Smooth muscle cell of the umbilical artery (primary cell): Measurements from ENCODE around the gene S100A7. TPM values are rescaled to one million over a fixed set of nuclear protein-coding genes. Genes with fewer than 3 reads are reported as not detected.

Source experiments
- total RNA-seq: library from RNA; depleted of rRNA; stranded (reverse); fragments of >200 nt; gene quantifications from 2 replicates; pipeline ENCODE4 v1.2.3, GENCODE V29; 2014

Gene S100A7
- not detected in 2 replicates for total RNA-seq

DNA sequence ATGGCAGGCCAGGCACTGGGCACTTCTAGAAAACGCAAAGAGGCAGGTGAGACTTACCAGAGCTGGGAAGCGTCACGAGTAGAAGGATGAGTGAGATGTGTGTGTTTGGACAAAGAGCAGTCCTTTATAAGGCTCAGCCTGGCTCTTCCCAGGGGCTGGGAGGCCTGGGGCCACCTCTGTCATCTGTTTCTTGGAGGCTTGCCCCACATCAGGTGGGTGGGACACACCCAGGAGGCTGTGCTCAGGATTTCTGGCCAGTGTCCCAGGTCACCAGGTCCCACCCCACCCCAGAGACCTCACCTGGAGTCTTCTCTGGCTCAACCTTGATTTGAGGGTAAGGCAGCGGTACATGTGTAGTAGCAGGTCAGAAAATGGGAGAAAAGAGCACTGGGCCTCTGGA lies at the start of gene S100A7:
TSS of gene S100A7 (minus strand) at position 101 of the 400 bp plus-strand sequence. CDS start 1,638 bp downstream, outside the sequence.

DNA sequence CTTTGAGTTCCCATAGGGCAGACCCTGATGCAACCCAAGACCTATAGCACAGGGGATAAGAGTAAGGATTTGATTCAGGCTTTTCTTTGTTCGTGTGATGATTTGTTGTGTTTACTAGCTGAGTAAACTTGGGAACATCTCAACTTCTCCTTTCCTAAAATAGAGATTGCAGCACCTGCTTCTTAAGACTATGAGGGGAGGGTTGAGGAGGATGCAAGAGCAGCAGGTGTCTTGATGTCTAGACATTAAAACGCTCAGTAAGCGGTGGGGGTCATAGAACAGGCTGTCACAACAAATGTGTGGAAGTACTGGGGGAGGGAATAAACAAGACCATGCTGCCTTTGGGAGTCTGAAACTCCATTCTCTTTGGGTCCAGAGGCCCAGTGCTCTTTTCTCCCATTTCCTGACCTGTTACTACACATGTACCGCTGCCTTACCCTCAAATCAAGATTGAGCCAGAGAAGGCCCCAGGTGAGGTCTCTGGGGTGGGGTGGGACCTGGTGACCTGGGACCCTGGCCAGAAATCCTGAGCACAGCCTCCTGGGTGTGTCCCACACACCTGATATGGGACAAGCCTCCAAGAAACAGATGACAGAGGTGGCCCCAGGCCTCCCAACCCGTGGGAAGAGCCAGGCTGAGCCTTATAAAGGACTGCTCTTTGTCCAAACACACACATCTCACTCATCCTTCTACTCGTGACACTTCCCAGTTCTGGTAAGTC lies 44.4 kb downstream of the S100A7 start, which contains the start of gene S100A7A:
TSS of gene S100A7A (plus strand) at position 671 of the 721 bp plus-strand sequence. CDS start 1,563 bp downstream, outside the sequence.

Other genes with a start within 250 kb of the S100A7 start
- gene PRR9, start 243.1 kb downstream of the S100A7 start, total RNA-seq: 0.51 TPM in 1 of 2 replicates, not detected in the other
- gene LORICRIN, start 201.0 kb downstream of the S100A7 start, total RNA-seq: not detected in 2 replicates
- gene PGLYRP3, start 147.7 kb downstream of the S100A7 start, total RNA-seq: not detected in 2 replicates
- not detected in 2 replicates for gene PGLYRP4, start 111.8 kb downstream of the S100A7 start, total RNA-seq
- not detected in 2 replicates for gene S100A9, start 102.8 kb downstream of the S100A7 start, total RNA-seq
- gene S100A12, start 85.0 kb downstream of the S100A7 start, total RNA-seq: not detected in 2 replicates
- gene S100A8, start 69.6 kb downstream of the S100A7 start, total RNA-seq: not detected in 2 replicates
- not detected in 2 replicates for gene S100A7A, start 44.1 kb downstream of the S100A7 start, total RNA-seq
- 237 and 536 TPM in 2 replicates for gene S100A6, start 75.3 kb upstream of the S100A7 start, total RNA-seq
- gene S100A5, start 80.3 kb upstream of the S100A7 start, total RNA-seq: not detected in 2 replicates
- gene S100A4, start 85.2 kb upstream of the S100A7 start, total RNA-seq: 6.1 and 6.5 TPM in 2 replicates
- 0.59 and 1.4 TPM in 2 replicates for gene S100A3, start 88.6 kb upstream of the S100A7 start, total RNA-seq
- 0.59 and 1.4 TPM in 2 replicates for gene S100A2, start 105.2 kb upstream of the S100A7 start, total RNA-seq
- 146 and 351 TPM in 2 replicates for gene S100A16, start 152.5 kb upstream of the S100A7 start, total RNA-seq
- gene S100A14, start 155.7 kb upstream of the S100A7 start, total RNA-seq: not detected in 2 replicates
- gene S100A13, start 166.9 kb upstream of the S100A7 start, total RNA-seq: 56.3 and 76.0 TPM in 2 replicates
- gene S100A1, start 167.8 kb upstream of the S100A7 start, total RNA-seq: under 0.01 TPM in 1 of 2 replicates, not detected in the other
- gene CHTOP, start 173.4 kb upstream of the S100A7 start, total RNA-seq: 26.7 and 31.8 TPM in 2 replicates
- 36.3 and 51.4 TPM in 2 replicates for gene SNAPIN, start 198.1 kb upstream of the S100A7 start, total RNA-seq
- gene ILF2, start 210.3 kb upstream of the S100A7 start, total RNA-seq: 166 and 199 TPM in 2 replicates
- under 0.01 and 0.05 TPM in 2 replicates for gene NPR1, start 218.0 kb upstream of the S100A7 start, total RNA-seq